Hepatocyte (in vitro differentiated cells): ENCODE measurements around the gene XCL2.
"Not testable (repeated sequence)": the region's sequence is repeated elsewhere in the genome, so short reads cannot be mapped to it uniquely, and the experiment has no call there.

ENCODE experiments used
- EZH2phosphoT487 ChIP-seq: fragments of 200-600 bp; sonication (generic); IDR thresholded peaks from one replicate; pipeline ENCODE4 v1.6.1; 2018; ENCODE audit warnings: antibody characterized with exemption, mild to moderate bottlenecking, low read depth, moderate library complexity; ENCODE audit not compliant: unreplicated experiment, severe bottlenecking
- TF ChIP-seq, protein P1 (sequence below): fragments of 200-600 bp; sonication (generic); IDR thresholded peaks from 2 replicates; pipeline ENCODE4 v1.5.1; 2016; ENCODE audit warnings: antibody characterized with exemption, mild to moderate bottlenecking; ENCODE audit not compliant: poor library complexity

DNA sequence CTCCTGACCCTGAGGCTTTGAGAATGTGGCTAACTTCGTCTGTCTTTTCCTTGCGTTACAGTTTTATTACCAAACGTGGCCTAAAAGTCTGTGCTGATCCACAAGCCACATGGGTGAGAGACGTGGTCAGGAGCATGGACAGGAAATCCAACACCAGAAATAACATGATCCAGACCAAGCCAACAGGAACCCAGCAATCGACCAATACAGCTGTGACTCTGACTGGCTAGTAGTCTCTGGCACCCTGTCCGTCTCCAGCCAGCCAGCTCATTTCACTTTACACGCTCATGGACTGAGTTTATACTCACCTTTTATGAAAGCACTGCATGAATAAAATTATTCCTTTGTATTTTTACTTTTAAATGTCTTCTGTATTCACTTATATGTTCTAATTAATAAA, 37.2 kb upstream of the XCL2 start:
- TF ChIP-seq, protein P1, sequence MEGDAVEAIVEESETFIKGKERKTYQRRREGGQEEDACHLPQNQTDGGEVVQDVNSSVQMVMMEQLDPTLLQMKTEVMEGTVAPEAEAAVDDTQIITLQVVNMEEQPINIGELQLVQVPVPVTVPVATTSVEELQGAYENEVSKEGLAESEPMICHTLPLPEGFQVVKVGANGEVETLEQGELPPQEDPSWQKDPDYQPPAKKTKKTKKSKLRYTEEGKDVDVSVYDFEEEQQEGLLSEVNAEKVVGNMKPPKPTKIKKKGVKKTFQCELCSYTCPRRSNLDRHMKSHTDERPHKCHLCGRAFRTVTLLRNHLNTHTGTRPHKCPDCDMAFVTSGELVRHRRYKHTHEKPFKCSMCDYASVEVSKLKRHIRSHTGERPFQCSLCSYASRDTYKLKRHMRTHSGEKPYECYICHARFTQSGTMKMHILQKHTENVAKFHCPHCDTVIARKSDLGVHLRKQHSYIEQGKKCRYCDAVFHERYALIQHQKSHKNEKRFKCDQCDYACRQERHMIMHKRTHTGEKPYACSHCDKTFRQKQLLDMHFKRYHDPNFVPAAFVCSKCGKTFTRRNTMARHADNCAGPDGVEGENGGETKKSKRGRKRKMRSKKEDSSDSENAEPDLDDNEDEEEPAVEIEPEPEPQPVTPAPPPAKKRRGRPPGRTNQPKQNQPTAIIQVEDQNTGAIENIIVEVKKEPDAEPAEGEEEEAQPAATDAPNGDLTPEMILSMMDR: not testable (repeated sequence)
- not testable (repeated sequence) for TF ChIP-seq EZH2phosphoT487
